ENCODE results near the gene BLACAT1. TPM values are rescaled to one million over a fixed set of nuclear protein-coding genes. Genes with fewer than 3 reads are reported as not detected.
A peak's percentile ranks its signal among the peaks of the same experiment; 100 is the strongest.

Gene BLACAT1
- total RNA-seq, 2 donors from 2014 or later: 0.24 to 0.26 TPM

GRCh38 chr1:205422993-205423642 is 32.7 kb downstream of the BLACAT1 start:
- no peaks in the 10 kb centered on the region for H3K4me1 ChIP-seq
- no peaks in the 10 kb centered on the region for H3K9me3 ChIP-seq
- DNase-seq (ENCODE audit: low spot score): no peak
- TF ChIP-seq, protein P1, sequence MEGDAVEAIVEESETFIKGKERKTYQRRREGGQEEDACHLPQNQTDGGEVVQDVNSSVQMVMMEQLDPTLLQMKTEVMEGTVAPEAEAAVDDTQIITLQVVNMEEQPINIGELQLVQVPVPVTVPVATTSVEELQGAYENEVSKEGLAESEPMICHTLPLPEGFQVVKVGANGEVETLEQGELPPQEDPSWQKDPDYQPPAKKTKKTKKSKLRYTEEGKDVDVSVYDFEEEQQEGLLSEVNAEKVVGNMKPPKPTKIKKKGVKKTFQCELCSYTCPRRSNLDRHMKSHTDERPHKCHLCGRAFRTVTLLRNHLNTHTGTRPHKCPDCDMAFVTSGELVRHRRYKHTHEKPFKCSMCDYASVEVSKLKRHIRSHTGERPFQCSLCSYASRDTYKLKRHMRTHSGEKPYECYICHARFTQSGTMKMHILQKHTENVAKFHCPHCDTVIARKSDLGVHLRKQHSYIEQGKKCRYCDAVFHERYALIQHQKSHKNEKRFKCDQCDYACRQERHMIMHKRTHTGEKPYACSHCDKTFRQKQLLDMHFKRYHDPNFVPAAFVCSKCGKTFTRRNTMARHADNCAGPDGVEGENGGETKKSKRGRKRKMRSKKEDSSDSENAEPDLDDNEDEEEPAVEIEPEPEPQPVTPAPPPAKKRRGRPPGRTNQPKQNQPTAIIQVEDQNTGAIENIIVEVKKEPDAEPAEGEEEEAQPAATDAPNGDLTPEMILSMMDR (IDR thresholded peaks at IDR 0.05): no peak
- no peaks in the 10 kb centered on the region for H3K36me3 ChIP-seq
- no peaks in the 10 kb centered on the region for H3K27me3 ChIP-seq
- no peak overlapping the region for H3K27ac ChIP-seq
- H3K4me3 ChIP-seq: no peak overlapping the region

DNA sequence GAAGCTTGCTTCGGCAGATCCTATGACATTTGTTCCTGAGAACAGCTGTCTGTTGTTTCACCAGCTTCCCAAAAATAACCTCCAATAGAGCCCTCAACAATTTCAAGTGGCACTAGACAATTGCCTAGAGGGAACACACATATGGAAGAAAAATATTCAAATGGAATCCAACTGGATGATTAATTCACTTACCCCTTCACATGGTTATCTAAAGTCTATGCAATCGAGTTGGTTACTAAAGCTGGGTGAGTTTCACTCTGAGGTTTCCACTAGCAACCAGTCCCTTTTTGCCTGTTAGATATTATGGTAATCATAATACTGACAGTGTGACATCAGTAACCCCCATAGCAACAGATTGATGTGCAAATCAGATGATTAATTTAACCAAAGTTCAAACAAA is 34.0 kb downstream of the BLACAT1 start, which contains the start of gene LEMD1:
Gene LEMD1, minus strand, starts transcription at position 259 of the 400 bp plus-strand sequence. CDS start 1,520 bp downstream, outside the sequence.
- Histone ChIP-seq H3K27me3 (no peaks in the 10 kb centered on the region), H3K36me3 (no peaks in the 10 kb centered on the region), H3K4me3 (no peak within 1 kb of the TSS), H3K4me1 (peaks cover 0 to 2% of the 10 kb centered on the region in 2 donors), H3K27ac (peak within 1 kb of the TSS; percentile 11 to 81), H3K9me3 (no peaks in the 10 kb centered on the region)
- no peak for DNase-seq (ENCODE audit: low spot score)
- TF ChIP-seq, protein P1 (IDR thresholded peaks at IDR 0.05): no peak

DNA sequence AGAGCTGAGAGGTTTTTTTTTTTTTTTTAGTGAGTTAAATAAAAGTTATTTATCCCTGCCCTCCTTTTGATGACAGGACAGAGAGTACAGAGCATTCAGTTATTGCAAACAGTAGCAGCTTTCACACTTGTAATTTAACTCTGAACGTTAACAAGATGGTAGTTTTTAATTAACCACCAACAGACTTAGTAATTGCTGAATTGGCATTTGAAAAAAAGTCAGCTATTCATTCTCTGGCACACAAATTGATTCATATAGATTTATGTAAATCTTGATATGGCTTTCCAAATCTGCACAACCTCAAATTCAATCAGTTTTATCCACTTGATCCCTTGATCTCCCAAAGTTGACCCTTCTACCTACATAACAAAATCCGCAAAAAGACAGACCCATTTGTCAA is 34.9 kb downstream of the BLACAT1 start:
- TF ChIP-seq, protein P1 (IDR thresholded peaks at IDR 0.05): no peak
- H3K27ac ChIP-seq: peak overlapping the region; percentile 11 to 81
- H3K4me1 ChIP-seq: peaks cover 0 to 8% of the 10 kb centered on the region in 2 donors
- H3K27me3 ChIP-seq: no peaks in the 10 kb centered on the region
- no peaks in the 10 kb centered on the region for H3K36me3 ChIP-seq
- no peak for DNase-seq (ENCODE audit: low spot score)
- no peak overlapping the region for H3K4me3 ChIP-seq
- no peaks in the 10 kb centered on the region for H3K9me3 ChIP-seq

- Histone ChIP-seq H3K9me3 (no peaks in the 10 kb centered on the region), H3K4me1 (peaks cover 0 to 8% of the 10 kb centered on the region in 2 donors), H3K27me3 (no peaks in the 10 kb centered on the region), H3K36me3 (no peaks in the 10 kb centered on the region), H3K4me3 (no peak overlapping the region), H3K27ac (no peak overlapping the region)
- DNase-seq (ENCODE audit: low spot score): no peak
- TF ChIP-seq, protein P1 (IDR thresholded peaks at IDR 0.05): no peak
Observed at GRCh38 chr1:205417870-205418635, 37.8 kb downstream of the BLACAT1 start.

DNA sequence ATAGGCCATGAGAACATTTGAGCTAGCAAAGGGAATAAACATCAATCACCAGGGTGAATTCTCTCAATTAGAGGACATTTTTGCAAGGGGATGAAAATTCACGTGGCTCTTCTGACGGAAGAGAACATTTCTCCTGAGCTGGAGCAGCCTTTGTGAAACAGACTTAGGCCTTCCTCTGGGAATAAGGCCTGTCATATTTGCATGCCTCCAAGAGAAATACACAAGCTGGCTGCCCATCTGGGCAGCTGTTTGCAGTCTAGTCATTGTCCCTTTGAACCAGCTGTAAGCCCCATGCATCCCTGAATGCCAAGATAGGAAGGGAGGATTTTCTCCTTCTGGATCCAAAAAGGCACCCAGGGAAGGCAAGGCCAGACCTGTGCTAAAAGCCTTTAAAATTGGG is 39.5 kb downstream of the BLACAT1 start:
- Histone ChIP-seq H3K4me3 (no peak overlapping the region), H3K4me1 (peaks cover 0 to 8% of the 10 kb centered on the region in 2 donors), H3K9me3 (no peaks in the 10 kb centered on the region), H3K36me3 (no peaks in the 10 kb centered on the region), H3K27me3 (no peaks in the 10 kb centered on the region), H3K27ac (no peak overlapping the region)
- TF ChIP-seq, protein P1 (IDR thresholded peaks at IDR 0.05): no peak
- DNase-seq (ENCODE audit: low spot score): no peak
